H9 (cell line): ENCODE measurements around the gene PPP1R16B. TPM values are rescaled to one million over a fixed set of nuclear protein-coding genes. Genes with fewer than 3 reads are reported as not detected.

Source experiments
- DNase-seq: peaks from one replicate; pipeline ENCODE4 v3.0.0-alpha.2; 2017
- H2AFZ ChIP-seq: one replicate; pipeline ENCODE4 v1.6.1; 2013; ENCODE audit warnings: mild to moderate bottlenecking, low read length, control low read depth, moderate library complexity
- H2AK5ac ChIP-seq: 2 replicates; pipeline ENCODE4 v1.6.1; 2013; ENCODE audit warnings: low read length, control low read depth, mixed read lengths; ENCODE audit not compliant: insufficient read length
- H2BK120ac ChIP-seq: one replicate; pipeline ENCODE4 v1.6.1; 2013; ENCODE audit warnings: low read depth, mild to moderate bottlenecking, low read length, control low read depth, inconsistent platforms; ENCODE audit not compliant: poor library complexity, severe bottlenecking
- H2BK12ac ChIP-seq: 2 replicates; pipeline ENCODE4 v1.6.1; 2013; ENCODE audit warnings: low read length, control low read depth, mixed read lengths, low read depth; ENCODE audit not compliant: insufficient read length
- H2BK15ac ChIP-seq: 2 replicates; pipeline ENCODE4 v1.6.1; 2013; ENCODE audit warnings: low read depth, low read length, control low read depth
- H2BK20ac ChIP-seq: one replicate; pipeline ENCODE4 v1.6.1; 2013; ENCODE audit warnings: low read depth, mild to moderate bottlenecking, low read length, control low read depth, inconsistent platforms; ENCODE audit not compliant: poor library complexity, severe bottlenecking
- H2BK5ac ChIP-seq: 2 replicates; pipeline ENCODE4 v1.6.1; 2013; ENCODE audit warnings: low read length, control low read depth, mixed read lengths; ENCODE audit not compliant: insufficient read length
- H3K14ac ChIP-seq: 2 replicates; pipeline ENCODE4 v1.6.1; 2013; ENCODE audit warnings: low read length, control low read depth; ENCODE audit not compliant: insufficient read depth
- H3K18ac ChIP-seq: 2 replicates; pipeline ENCODE4 v1.6.1; 2013; ENCODE audit warnings: low read depth, mild to moderate bottlenecking, mixed read lengths, low read length, control low read depth; ENCODE audit not compliant: insufficient read length
- H3K23ac ChIP-seq: 2 replicates; pipeline ENCODE4 v1.6.1; 2013; ENCODE audit warnings: low read length, control low read depth, mixed read lengths, low read depth; ENCODE audit not compliant: insufficient read length
- H3K23me2 ChIP-seq: 2 replicates; pipeline ENCODE4 v1.6.1; 2013; ENCODE audit warnings: low read depth, mild to moderate bottlenecking, mixed read lengths, low read length, control low read depth; ENCODE audit not compliant: insufficient read length, poor library complexity, severe bottlenecking
- H3K27ac ChIP-seq: 2 replicates; pipeline ENCODE4 v1.5.1; 2013; ENCODE audit warnings: low read length, control low read depth, mixed read lengths, low read depth; ENCODE audit not compliant: insufficient read length
- H3K27me3 ChIP-seq: 2 replicates; pipeline ENCODE4 v1.6.1; 2013; ENCODE audit warnings: low read length, control low read depth, inconsistent platforms; ENCODE audit not compliant: insufficient read depth
- H3K4ac ChIP-seq: 2 replicates; pipeline ENCODE4 v1.6.1; 2013; ENCODE audit warnings: low read depth, mild to moderate bottlenecking, control low read depth, inconsistent platforms, low read length, moderate library complexity
- H3K4me1 ChIP-seq: 2 replicates; pipeline ENCODE4 v1.6.1; 2013; ENCODE audit warnings: low read length, control low read depth, inconsistent platforms; ENCODE audit not compliant: insufficient read depth
- H3K4me2 ChIP-seq: 2 replicates; pipeline ENCODE4 v1.6.1; 2013; ENCODE audit warnings: low read length, control low read depth, mixed read lengths; ENCODE audit not compliant: insufficient read length, insufficient read depth
- H3K56ac ChIP-seq: 2 replicates; pipeline ENCODE4 v1.6.1; 2013; ENCODE audit warnings: low read depth, mild to moderate bottlenecking, mixed read lengths, low read length, control low read depth; ENCODE audit not compliant: insufficient read length
- H3K79me1 ChIP-seq: 2 replicates; pipeline ENCODE4 v1.6.1; 2013; ENCODE audit warnings: low read depth, mild to moderate bottlenecking, moderate library complexity, low read length, control low read depth, inconsistent platforms; ENCODE audit not compliant: insufficient read depth, poor library complexity, severe bottlenecking
- H3K79me2 ChIP-seq: 2 replicates; pipeline ENCODE4 v1.6.1; 2013; ENCODE audit warnings: low read length, control low read depth, inconsistent platforms; ENCODE audit not compliant: insufficient read depth
- H3K9ac ChIP-seq: 2 replicates; pipeline ENCODE4 v1.6.1; 2013; ENCODE audit warnings: low read length, control low read depth, mixed read lengths; ENCODE audit not compliant: insufficient read length; ENCODE audit errors: extremely low read depth
- H3K9me3 ChIP-seq: one replicate; pipeline ENCODE4 v1.6.1; 2013; ENCODE audit warnings: low read depth, low read length, inconsistent platforms; ENCODE audit not compliant: control insufficient read depth
- H3T11ph ChIP-seq: one replicate; pipeline ENCODE4 v1.6.1; 2013; ENCODE audit warnings: mild to moderate bottlenecking, low read length, control low read depth, inconsistent platforms
- H4K20me1 ChIP-seq: one replicate; pipeline ENCODE4 v1.6.1; 2013; ENCODE audit not compliant: control insufficient read depth, insufficient read length, insufficient read depth
- H4K5ac ChIP-seq: 2 replicates; pipeline ENCODE4 v1.6.1; 2013; ENCODE audit warnings: low read depth, mild to moderate bottlenecking, mixed read lengths, low read length, control low read depth; ENCODE audit not compliant: insufficient read length
- H4K8ac ChIP-seq: replicated peaks from 2 replicates; pipeline ENCODE4 v1.6.1; 2013; ENCODE audit warnings: low read length, control low read depth, mixed read lengths, low read depth; ENCODE audit not compliant: insufficient read length
- H4K91ac ChIP-seq: 2 replicates; pipeline ENCODE4 v1.6.1; 2013; ENCODE audit warnings: low read depth, mild to moderate bottlenecking, moderate library complexity, mixed read lengths, low read length, control low read depth; ENCODE audit not compliant: insufficient read length
- H3K27ac Mint-ChIP-seq, 3 experiments: 2 replicates in 2 of 3; 3 replicates in 1 of 3; pipeline ENCODE4 v1.8.0; 2020 to 2021; ENCODE audit warnings: mixed read lengths in 3 of 3, mild to moderate bottlenecking in 1 of 3, moderate library complexity in 1 of 3
- H3K27me3 Mint-ChIP-seq: 2 replicates; pipeline ENCODE4 v1.8.0; 2021; ENCODE audit warnings: low read depth, mild to moderate bottlenecking, moderate library complexity, mixed read lengths
- H3K36me3 Mint-ChIP-seq, 3 experiments: 2 replicates in 2 of 3; 3 replicates in 1 of 3; pipeline ENCODE4 v1.8.0; 2020 to 2021; ENCODE audit warnings: low read depth in 3 of 3, mixed read lengths in 3 of 3; ENCODE audit not compliant: insufficient read depth in 1 of 3
- H3K4me1 Mint-ChIP-seq, 2 experiments: 2 replicates each; pipeline ENCODE4 v1.8.0; 2020; ENCODE audit warnings: mixed read lengths in 2 of 2
- H3K4me3 Mint-ChIP-seq, 2 experiments: 2 replicates in 1 of 2; 3 replicates in 1 of 2; pipeline ENCODE4 v1.8.0; 2020 to 2021; ENCODE audit warnings: mild to moderate bottlenecking in 2 of 2, mixed read lengths in 2 of 2, moderate library complexity in 1 of 2
- H3K9me3 Mint-ChIP-seq, 2 experiments: 2 replicates in 1 of 2; 3 replicates in 1 of 2; pipeline ENCODE4 v1.8.0; 2020; ENCODE audit warnings: mild to moderate bottlenecking in 2 of 2, mixed read lengths in 2 of 2, moderate library complexity in 1 of 2
- WGBS: extraction: QIAGEN DNeasy Blood & Tissue Kit; methylation state at CpG from one replicate; pipeline ENCODE4 v1.1.7; 2013; ENCODE audit warnings: missing lambda C conversion rate, low lambda C conversion rate, mixed read lengths; ENCODE audit not compliant: insufficient read length; ENCODE audit errors: extremely low coverage; 5-methylcytosine and 5-hydroxymethylcytosine counted together
- total RNA-seq: library from RNA; stranded (reverse); gene quantifications from 2 replicates; pipeline ENCODE4 v1.2.1, GENCODE V29; 2021
- TF ChIP-seq, protein P1 (sequence below): fragments of 200-600 bp; sonication (generic); conservative IDR thresholded peaks from 3 replicates; pipeline ENCODE4 v1.8.0; 2021; ENCODE audit warnings: antibody characterized with exemption, mild to moderate bottlenecking

The PPP1R16B gene
- total RNA-seq, 1 experiment from 2014 or later = 8.2 TPM

DNA sequence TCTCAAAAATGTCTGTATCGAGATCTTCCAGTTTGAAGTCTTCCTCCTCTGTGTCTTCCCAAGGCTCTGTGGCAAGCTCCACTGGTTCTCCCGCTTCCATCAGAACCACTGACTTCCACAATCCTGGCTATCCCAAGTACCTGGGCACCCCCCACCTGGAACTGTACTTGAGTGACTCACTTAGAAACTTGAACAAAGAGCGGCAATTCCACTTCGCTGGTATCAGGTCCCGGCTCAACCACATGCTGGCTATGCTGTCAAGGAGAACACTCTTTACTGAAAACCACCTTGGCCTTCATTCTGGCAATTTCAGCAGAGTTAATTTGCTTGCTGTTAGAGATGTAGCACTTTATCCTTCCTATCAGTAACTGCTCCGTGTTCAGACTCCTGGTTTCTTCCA, 146.7 kb downstream of the PPP1R16B start:
- H3K9me3 ChIP-seq = no peaks in the 10 kb centered on the region
- no peak overlapping the region for H3K23ac ChIP-seq
- peaks cover 4 to 9% of the 10 kb centered on the region in 2 experiments; a peak in 3 of 4 replicates for H3K4me1 Mint-ChIP-seq
- peaks cover 56 to 75% (median 73%) of the 10 kb centered on the region in 3 experiments for H3K36me3 Mint-ChIP-seq
- H3K23me2 ChIP-seq = no peaks in the 10 kb centered on the region
- H3K27ac Mint-ChIP-seq = peak overlapping the region in 1 of 3 experiments; percentile 88; a peak in 1 of 7 replicates
- no peak overlapping the region for H4K8ac ChIP-seq
- H4K91ac ChIP-seq = no peak overlapping the region
- no peak overlapping the region for H3K14ac ChIP-seq
- H3K56ac ChIP-seq = no peak overlapping the region
- H2AFZ ChIP-seq = no peak overlapping the region
- H2AK5ac ChIP-seq = no peak overlapping the region
- H3K79me1 ChIP-seq = peaks cover 5% of the 10 kb centered on the region
- no peak overlapping the region for H2BK12ac ChIP-seq
- H3T11ph ChIP-seq = no peak overlapping the region
- no peak overlapping the region for H3K4ac ChIP-seq
- H3K27me3 Mint-ChIP-seq = no peaks in the 10 kb centered on the region
- H4K20me1 ChIP-seq = no peaks in the 10 kb centered on the region
- H2BK120ac ChIP-seq = no peak overlapping the region
- no peak overlapping the region for H3K4me2 ChIP-seq
- DNase-seq = no peak
- no peak overlapping the region for H3K18ac ChIP-seq
- WGBS = no CpG with 5 or more reads among the region's 6 CpGs
- no peak overlapping the region for H2BK5ac ChIP-seq
- no peaks in the 10 kb centered on the region for H3K27me3 ChIP-seq
- TF ChIP-seq, protein P1, sequence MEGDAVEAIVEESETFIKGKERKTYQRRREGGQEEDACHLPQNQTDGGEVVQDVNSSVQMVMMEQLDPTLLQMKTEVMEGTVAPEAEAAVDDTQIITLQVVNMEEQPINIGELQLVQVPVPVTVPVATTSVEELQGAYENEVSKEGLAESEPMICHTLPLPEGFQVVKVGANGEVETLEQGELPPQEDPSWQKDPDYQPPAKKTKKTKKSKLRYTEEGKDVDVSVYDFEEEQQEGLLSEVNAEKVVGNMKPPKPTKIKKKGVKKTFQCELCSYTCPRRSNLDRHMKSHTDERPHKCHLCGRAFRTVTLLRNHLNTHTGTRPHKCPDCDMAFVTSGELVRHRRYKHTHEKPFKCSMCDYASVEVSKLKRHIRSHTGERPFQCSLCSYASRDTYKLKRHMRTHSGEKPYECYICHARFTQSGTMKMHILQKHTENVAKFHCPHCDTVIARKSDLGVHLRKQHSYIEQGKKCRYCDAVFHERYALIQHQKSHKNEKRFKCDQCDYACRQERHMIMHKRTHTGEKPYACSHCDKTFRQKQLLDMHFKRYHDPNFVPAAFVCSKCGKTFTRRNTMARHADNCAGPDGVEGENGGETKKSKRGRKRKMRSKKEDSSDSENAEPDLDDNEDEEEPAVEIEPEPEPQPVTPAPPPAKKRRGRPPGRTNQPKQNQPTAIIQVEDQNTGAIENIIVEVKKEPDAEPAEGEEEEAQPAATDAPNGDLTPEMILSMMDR = no peak
- no peaks in the 10 kb centered on the region; a peak in 1 of 5 replicates for H3K9me3 Mint-ChIP-seq
- H2BK15ac ChIP-seq = no peak overlapping the region
- no peak overlapping the region for H4K5ac ChIP-seq
- no peak overlapping the region for H3K27ac ChIP-seq
- H3K4me1 ChIP-seq = no peaks in the 10 kb centered on the region
- no peak overlapping the region for H3K9ac ChIP-seq
- no peak overlapping the region for H2BK20ac ChIP-seq
- H3K4me3 Mint-ChIP-seq = no peak overlapping the region
- H3K79me2 ChIP-seq = no peaks in the 10 kb centered on the region
